Central memory CD8-positive, alpha-beta T cell (primary cell): Measurements from ENCODE around the gene ULK4.

Experiments
- ATAC-seq: fragments of 150-1000 bp; cut with Tn5 transposase; replicated peaks from 2 replicates; pipeline ENCODE4 v1.10.0; 2022; ENCODE audit warnings: mild to moderate bottlenecking, moderate FRiP score, moderate number of reproducible peaks; ENCODE audit not compliant: poor library complexity, severe bottlenecking; ENCODE audit errors: extremely low read depth
- DNase-seq, 2 donors: peaks; one replicate each; pipeline ENCODE4 v3.0.0; 2021; ENCODE audit warnings: low spot score in 2 of 2
- H3K27ac Mint-ChIP-seq: one replicate; pipeline ENCODE4 v1.8.0; 2022; ENCODE audit warnings: low read depth, mild to moderate bottlenecking, moderate library complexity, mixed read lengths
- H3K27me3 Mint-ChIP-seq: one replicate; pipeline ENCODE4 v1.8.0; 2022; ENCODE audit warnings: mixed read lengths
- H3K36me3 Mint-ChIP-seq: one replicate; pipeline ENCODE4 v1.8.0; 2022; ENCODE audit warnings: mild to moderate bottlenecking, moderate library complexity, mixed read lengths; ENCODE audit not compliant: insufficient read depth
- H3K4me1 Mint-ChIP-seq: one replicate; pipeline ENCODE4 v1.8.0; 2022; ENCODE audit warnings: mixed read lengths
- H3K4me3 Mint-ChIP-seq: one replicate; pipeline ENCODE4 v1.8.0; 2022; ENCODE audit warnings: mild to moderate bottlenecking, moderate library complexity, mixed read lengths
- H3K9me3 Mint-ChIP-seq: one replicate; pipeline ENCODE4 v1.8.0; 2022; ENCODE audit warnings: mixed read lengths

ULK4 gene

DNA sequence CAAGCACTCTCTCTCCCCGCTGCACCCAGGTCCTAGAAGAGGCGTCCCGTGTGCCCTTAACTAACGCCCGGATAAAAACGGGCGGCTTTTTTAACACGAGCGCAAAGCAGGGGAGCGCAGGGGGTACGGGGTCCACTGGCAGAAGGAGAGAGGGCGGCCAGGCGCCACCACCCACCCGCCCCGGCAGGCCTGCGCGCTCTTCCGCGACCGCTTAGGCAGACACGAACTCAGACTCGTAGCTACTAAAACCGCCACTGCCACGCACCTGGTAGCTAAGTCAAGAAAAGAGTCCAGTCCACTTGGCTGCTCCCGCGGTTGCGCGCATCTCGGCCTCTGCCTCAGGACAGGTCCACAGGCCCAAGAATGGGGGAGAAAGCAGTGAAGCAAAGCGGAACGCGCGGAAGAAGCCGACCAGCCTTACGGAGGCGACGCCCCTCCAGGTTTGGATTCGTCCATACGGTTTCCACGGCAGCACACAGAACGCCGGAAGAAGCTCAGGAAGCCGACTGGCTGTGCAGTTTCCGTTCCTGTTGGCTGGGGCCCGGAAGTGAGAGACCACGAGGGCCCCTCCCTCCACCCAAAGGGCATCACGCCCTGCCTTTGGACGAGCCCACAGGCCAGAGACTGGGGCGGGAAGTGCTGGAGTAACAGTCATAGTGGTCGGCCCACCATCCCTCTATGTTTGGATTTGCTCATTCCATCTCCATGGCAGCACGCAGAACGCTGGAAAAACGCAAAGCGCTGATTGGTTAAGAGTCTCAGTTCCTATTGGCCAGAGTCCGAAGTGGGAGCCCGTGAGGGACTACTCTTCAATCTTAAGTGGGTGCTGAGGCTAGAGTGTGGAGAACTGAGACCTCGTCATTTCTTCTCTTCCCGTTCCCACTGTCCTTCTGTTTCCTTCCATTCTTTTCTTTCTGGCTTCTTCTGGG lies at the start of gene ULK4:
TSS of gene ULK4 (minus strand) at position 353 of the 929 bp plus-strand sequence. CDS start 7,344 bp downstream, outside the sequence.
- Mint-ChIP-seq H3K4me1 (peaks cover 18% of the 10 kb centered on the region), H3K9me3 (no peaks in the 10 kb centered on the region), H3K4me3 (peak within 1 kb of the TSS; percentile 98), H3K36me3 (peaks cover 16% of the 10 kb centered on the region), H3K27ac (peak within 1 kb of the TSS; percentile 96), H3K27me3 (no peaks in the 10 kb centered on the region)
- ATAC-seq (peak; percentile 90), DNase-seq (peak; percentile 87 to 93)

DNA sequence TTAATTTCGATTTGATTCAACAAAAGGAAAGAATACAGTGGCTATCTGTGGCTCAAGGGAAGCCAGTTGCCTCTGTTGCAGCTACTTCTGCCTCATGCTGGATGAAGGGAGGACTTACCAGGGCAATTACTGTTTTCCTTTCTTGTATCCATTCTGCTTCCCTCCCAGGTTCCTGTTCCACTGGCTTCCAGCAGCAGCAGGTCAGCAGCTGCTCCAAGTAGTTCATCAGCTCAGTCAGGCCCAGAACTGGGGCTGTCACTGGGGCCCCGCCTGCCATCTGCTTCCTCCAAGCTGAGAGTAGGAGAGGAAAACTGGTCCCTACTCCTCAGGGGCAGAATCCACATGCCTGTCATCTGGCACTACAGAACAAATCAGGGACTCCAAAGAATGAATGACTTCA lies 48.6 kb upstream of the ULK4 start:
- peaks cover 16% of the 10 kb centered on the region for H3K36me3 Mint-ChIP-seq
- H3K9me3 Mint-ChIP-seq = no peaks in the 10 kb centered on the region
- no peak for ATAC-seq
- DNase-seq = no peak
- H3K4me3 Mint-ChIP-seq = no peak overlapping the region
- no peaks in the 10 kb centered on the region for H3K27me3 Mint-ChIP-seq
- peaks cover 27% of the 10 kb centered on the region for H3K4me1 Mint-ChIP-seq
- H3K27ac Mint-ChIP-seq = no peak overlapping the region

DNA sequence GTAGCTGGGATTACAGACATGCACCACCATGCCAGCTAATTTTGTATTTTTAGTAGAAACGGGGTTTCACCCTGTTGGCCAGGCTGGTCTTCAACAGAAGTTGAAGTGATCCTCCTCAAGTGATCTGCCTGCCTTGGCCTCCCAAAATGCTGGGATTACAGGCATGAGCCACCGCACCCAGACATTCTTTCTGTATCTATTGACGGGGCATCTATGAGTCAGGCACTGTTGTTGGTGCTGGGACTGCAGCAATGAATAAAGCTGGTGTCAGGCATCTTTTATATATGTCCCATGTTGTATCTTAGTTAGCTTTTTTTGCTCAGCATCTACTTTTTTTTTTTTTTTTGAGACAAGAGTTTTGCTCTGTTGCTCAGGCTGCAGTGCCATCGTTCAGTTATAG lies 47.6 kb upstream of the ULK4 start:
- Mint-ChIP-seq H3K27me3 (no peaks in the 10 kb centered on the region), H3K4me1 (peaks cover 17% of the 10 kb centered on the region), H3K27ac (no peak overlapping the region), H3K9me3 (no peaks in the 10 kb centered on the region), H3K4me3 (no peak overlapping the region), H3K36me3 (peaks cover 10% of the 10 kb centered on the region)
- ATAC-seq (no peak), DNase-seq (no peak)

DNA sequence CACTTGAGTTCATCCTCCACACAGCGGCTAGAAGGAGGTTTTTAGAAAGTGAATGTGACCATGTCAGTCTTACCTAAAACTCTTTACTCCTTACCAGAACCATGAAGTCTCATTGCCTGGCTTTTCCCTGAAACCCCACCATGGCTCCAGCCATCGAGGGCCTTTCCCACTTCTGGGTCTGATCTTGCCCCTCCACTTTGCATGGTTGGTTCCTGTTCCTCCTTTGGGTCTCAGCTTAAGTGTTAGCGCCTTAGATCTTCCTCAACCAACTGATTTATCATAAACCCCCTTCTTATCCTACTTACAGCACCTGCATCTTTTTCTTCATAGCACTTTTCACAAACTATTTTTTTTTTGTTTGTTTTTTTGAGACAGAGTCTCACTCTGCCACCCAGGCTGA lies 45.9 kb upstream of the ULK4 start:
- H3K27ac Mint-ChIP-seq = no peak overlapping the region
- H3K36me3 Mint-ChIP-seq = peaks cover 6% of the 10 kb centered on the region
- DNase-seq (no peak), ATAC-seq (no peak)
- no peaks in the 10 kb centered on the region for H3K9me3 Mint-ChIP-seq
- H3K27me3 Mint-ChIP-seq = no peaks in the 10 kb centered on the region
- H3K4me3 Mint-ChIP-seq = no peak overlapping the region
- H3K4me1 Mint-ChIP-seq = peaks cover 10% of the 10 kb centered on the region

DNA sequence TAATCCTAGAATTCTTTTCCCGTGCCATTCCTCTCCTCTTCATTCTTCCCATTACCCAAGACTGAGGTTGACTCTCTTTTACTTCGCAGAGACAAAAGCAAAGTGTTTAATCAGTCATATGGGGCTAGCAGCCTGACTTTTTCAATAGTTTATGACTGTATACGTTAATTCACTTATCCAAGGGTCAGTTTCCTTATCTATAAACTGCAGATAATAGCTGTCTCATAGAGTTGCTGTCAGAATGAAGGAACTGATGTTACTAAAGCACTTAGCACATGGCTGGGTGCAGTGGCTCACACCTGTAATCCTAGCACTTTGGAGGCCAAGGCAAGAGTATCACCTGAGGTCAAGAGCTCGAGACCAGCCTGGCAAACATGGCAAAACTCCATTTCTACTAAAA lies 43.5 kb upstream of the ULK4 start:
- peaks cover 5% of the 10 kb centered on the region for H3K9me3 Mint-ChIP-seq
- H3K36me3 Mint-ChIP-seq = peaks cover 3% of the 10 kb centered on the region
- no peaks in the 10 kb centered on the region for H3K27me3 Mint-ChIP-seq
- DNase-seq = no peak
- H3K27ac Mint-ChIP-seq = no peak overlapping the region
- H3K4me1 Mint-ChIP-seq = no peaks in the 10 kb centered on the region
- no peak overlapping the region for H3K4me3 Mint-ChIP-seq
- ATAC-seq = no peak

DNA sequence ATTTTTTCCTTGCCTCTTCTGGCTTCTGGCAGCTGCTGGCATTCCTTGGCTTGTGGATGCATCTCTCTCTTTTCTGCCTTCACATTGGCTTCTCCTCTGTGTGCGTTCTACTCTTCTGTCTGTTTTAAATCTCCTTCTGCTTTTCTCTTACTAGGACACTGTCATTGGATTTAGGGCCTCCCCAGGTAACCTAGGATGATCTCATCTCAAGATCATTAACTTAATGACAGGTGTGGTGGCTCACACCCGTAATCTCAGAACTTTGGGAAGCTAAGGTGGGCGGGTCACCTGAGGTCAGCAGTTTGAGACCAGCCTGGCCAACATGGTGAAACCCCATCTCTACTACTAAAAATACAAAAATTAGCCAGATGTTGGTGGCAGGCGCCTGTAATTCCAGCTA lies 40.9 kb upstream of the ULK4 start:
- Mint-ChIP-seq H3K9me3 (peaks cover 5% of the 10 kb centered on the region), H3K27ac (no peak overlapping the region), H3K4me3 (no peak overlapping the region), H3K36me3 (peaks cover 1% of the 10 kb centered on the region), H3K27me3 (no peaks in the 10 kb centered on the region), H3K4me1 (no peaks in the 10 kb centered on the region)
- DNase-seq (no peak), ATAC-seq (no peak)

DNA sequence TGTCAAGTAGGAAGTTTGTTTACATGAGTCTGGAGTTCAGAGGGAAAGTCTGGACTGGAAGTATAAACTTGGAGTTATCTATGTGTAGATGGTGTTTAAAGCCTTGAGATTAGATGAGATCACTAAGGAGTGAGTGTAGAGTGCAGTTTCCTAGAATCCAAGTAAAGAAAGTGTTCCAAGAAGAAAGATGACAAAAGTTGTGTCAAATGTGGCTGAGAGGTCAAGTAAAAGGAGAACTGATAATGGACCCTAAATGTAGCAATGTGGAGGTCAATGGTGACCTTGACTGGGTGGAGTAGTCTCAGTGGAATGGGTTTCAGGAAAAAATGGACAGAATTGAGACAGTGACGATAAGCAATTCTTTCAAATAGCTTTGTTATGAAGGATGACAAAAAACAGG lies 39.9 kb upstream of the ULK4 start:
- no peak overlapping the region for H3K4me3 Mint-ChIP-seq
- H3K9me3 Mint-ChIP-seq = peaks cover 5% of the 10 kb centered on the region
- H3K4me1 Mint-ChIP-seq = no peaks in the 10 kb centered on the region
- ATAC-seq (no peak), DNase-seq (no peak)
- H3K27me3 Mint-ChIP-seq = no peaks in the 10 kb centered on the region
- no peaks in the 10 kb centered on the region for H3K36me3 Mint-ChIP-seq
- H3K27ac Mint-ChIP-seq = no peak overlapping the region

DNA sequence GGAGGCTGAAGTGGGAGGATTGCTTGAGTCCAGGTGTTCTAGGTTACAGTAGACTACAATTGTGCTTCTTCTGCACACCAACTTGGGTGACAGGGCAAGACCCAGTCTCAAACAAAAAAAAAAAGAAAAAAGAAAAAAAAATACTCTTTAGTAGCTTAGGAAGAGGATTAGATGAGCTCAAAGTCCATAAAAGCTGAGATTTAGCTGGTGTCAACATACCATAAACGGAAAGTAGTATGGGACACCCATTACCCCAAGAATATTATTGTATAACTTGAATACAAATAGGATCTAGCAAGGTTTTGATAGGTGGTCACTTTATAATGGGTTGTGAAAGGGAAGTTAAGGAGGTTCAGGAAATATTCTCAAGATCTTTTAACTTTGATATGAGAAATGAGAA lies 38.0 kb upstream of the ULK4 start:
- Mint-ChIP-seq H3K9me3 (peaks cover 5% of the 10 kb centered on the region), H3K27ac (no peak overlapping the region)

DNA sequence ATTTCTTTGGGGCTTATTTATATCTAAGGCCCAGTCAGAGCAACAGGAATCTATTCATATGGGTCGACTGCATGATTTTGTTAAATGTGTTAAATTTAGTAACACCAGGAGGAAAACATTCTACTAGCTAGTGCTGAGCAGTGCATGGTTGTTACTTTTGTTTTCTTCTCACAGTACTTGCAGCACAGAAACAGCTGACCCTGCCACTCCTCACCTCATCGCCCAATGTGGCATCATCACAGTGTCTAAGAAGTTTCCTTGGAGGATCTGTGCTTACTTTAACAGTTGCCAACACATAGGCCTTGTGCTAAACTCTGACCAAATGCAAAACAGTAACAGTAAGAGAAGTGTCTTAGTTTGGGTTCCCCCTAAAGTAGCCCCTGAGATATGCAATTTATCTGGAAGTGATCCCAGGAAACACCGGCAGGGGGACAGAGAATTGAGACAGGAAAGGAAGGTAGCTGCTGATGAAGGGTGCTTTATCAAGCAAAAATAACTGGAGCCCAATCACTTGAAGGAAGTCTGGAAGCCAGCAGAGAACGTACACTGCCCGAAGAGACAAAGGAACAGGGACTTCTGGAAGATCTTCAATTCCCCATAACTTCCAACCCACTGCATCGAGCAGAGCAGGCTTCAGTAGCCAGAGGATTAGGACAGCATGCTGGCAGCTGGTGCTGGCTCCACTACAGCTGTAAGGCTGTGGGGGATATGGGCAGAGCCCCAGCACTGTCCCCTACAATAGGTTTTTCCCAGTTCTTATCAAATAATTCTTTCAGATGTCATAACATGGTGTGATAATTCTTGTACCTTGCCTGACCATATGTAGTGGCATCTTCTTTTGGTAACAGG lies 36.0 kb upstream of the ULK4 start:
- no peak overlapping the region for H3K27ac Mint-ChIP-seq
- no peak for ATAC-seq
- H3K4me1 Mint-ChIP-seq = no peaks in the 10 kb centered on the region
- no peak overlapping the region for H3K4me3 Mint-ChIP-seq
- H3K36me3 Mint-ChIP-seq = no peaks in the 10 kb centered on the region
- H3K27me3 Mint-ChIP-seq = peaks cover 8% of the 10 kb centered on the region
- peaks cover 5% of the 10 kb centered on the region for H3K9me3 Mint-ChIP-seq
- no peak for DNase-seq

More for the DNA sequence above, 38.0 kb upstream of the ULK4 start:
- Mint-ChIP-seq H3K36me3 (no peaks in the 10 kb centered on the region), H3K4me3 (no peak overlapping the region), H3K27me3 (peaks cover under 1% of the 10 kb centered on the region), H3K4me1 (no peaks in the 10 kb centered on the region)
- no peak for DNase-seq
- ATAC-seq = no peak

DNA sequence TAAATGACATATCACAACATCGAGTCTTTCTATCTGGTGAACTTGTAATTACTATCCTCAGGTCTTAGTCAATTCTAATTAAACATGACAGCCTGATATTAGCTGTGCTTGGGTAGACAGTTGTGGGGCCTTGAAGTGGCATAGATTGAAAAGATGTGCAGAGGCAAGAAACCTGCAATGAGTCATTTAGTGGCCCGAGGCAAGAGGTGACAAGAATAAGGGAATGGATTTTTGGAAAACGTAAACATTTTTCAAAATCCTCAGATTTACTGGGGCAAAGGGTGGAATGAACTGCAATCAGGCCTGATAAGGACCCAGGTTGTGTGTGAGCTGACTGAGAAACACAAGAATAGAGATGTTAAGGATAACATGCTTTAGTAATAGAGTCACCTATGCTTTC lies 29.5 kb upstream of the ULK4 start:
- Mint-ChIP-seq H3K9me3 (no peaks in the 10 kb centered on the region), H3K27ac (no peak overlapping the region), H3K36me3 (no peaks in the 10 kb centered on the region), H3K4me3 (no peak overlapping the region), H3K4me1 (no peaks in the 10 kb centered on the region), H3K27me3 (peaks cover 8% of the 10 kb centered on the region)
- ATAC-seq = no peak
- DNase-seq = no peak

DNA sequence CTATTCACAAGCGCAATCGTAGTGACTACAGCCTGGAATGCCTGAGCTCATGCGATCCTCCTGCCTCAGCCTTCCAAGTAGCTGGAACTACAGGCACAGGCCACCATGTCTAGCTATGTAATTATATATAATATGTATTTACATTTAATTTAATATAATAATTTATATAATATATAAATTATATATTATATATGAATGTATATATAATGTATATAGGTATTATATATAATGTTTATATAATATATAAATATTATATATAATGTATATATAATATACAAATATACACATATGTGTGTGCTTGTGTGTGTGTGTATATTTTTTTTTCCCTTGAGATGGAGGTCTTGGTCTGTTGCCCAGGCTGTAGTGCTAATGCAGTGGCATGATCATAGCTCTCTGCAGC lies 27.6 kb upstream of the ULK4 start:
- no peaks in the 10 kb centered on the region for H3K9me3 Mint-ChIP-seq
- H3K36me3 Mint-ChIP-seq = no peaks in the 10 kb centered on the region
- no peak overlapping the region for H3K4me3 Mint-ChIP-seq
- H3K27ac Mint-ChIP-seq = no peak overlapping the region
- no peaks in the 10 kb centered on the region for H3K4me1 Mint-ChIP-seq
- ATAC-seq (no peak), DNase-seq (no peak)
- peaks cover 4% of the 10 kb centered on the region for H3K27me3 Mint-ChIP-seq

DNA sequence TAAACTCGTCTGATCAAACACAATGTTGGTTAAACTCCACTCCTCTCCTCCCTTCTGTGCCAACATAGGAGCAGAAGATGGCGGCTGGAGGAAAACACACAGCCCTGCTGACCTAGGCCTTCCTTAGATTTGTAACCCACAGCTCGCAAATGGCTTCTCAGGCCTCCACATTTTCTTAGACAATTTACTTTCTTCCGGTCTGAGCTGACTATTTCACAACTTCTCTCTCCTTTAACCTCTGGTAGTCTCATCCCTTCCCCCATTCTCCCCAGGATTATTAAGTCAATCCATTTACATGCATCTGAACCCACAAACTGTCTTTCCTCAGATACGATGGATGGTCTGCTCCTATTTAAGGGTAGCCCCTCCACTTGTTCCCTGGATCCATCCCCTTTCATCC lies 25.7 kb upstream of the ULK4 start:
- ATAC-seq (no peak), DNase-seq (no peak)
- Mint-ChIP-seq H3K4me3 (no peak overlapping the region), H3K27ac (no peak overlapping the region), H3K36me3 (no peaks in the 10 kb centered on the region), H3K4me1 (no peaks in the 10 kb centered on the region), H3K27me3 (no peaks in the 10 kb centered on the region), H3K9me3 (no peaks in the 10 kb centered on the region)

DNA sequence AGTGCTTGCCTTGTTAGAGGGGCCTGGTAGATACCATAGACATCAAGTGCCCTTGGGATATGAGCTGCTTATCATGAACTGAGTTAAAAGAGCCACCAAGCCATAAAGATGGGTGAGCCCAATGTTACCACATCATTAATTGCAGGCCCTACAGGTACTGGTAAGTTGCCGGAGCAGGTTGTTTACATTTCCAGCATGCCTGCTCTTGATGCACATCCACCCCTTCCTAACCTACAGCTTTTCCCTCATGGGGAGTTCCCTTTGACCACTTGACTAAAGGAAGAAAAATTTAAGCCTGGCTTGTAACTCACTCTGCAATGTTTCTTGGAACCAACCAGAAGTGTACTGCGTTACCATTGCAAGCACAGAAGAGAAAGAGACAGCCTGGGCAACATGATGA lies 24.7 kb upstream of the ULK4 start:
- ATAC-seq (no peak), DNase-seq (no peak)
- no peaks in the 10 kb centered on the region for H3K36me3 Mint-ChIP-seq

More for the DNA sequence above, 24.7 kb upstream of the ULK4 start:
- H3K27me3 Mint-ChIP-seq = no peaks in the 10 kb centered on the region
- no peak overlapping the region for H3K4me3 Mint-ChIP-seq
- no peaks in the 10 kb centered on the region for H3K9me3 Mint-ChIP-seq
- H3K27ac Mint-ChIP-seq = no peak overlapping the region
- H3K4me1 Mint-ChIP-seq = no peaks in the 10 kb centered on the region
